GM19328 (cell line): ENCODE measurements around the gene FIGN.

Experiments
- ATAC-seq: cut with Tn5 transposase; IDR thresholded peaks from one replicate; pipeline ENCODE4 v1.9.1; 2021; ENCODE audit warnings: mild to moderate bottlenecking, moderate library complexity; ENCODE audit not compliant: unreplicated experiment

FIGN gene

GRCh38 chr2:163735685-163736432, at the start of gene FIGN:
Gene FIGN, minus strand, starts transcription at chr2:163736008. Its CDS starts 1,081 bp downstream, at chr2:163734927.
- no peak for ATAC-seq

DNA sequence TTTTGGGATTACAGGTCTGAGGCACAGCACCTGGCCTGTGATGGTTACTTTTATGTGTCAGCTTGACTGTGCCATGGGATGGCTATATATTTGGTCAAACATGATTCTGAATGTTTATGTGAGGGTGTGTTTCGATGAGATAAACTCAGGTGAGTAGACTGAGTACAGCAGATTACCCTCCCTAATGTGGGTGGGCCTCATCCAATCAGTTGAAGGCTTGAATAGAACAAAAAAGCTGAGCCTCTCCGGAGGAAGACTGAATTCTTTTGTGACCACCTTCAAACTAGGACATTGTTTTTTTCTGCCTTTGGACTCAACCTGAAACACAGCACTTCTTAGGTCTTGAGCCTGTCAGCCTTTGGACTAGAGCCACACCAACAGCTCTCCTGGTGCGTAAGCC, 49.4 kb upstream of the FIGN start:
- ATAC-seq: no peak

GRCh38 chr2:163779970-163780597, 44.3 kb upstream of the FIGN start:
- no peak for ATAC-seq

GRCh38 chr2:163778045-163778781, 42.4 kb upstream of the FIGN start:
- no peak for ATAC-seq

GRCh38 chr2:163775304-163775703, 39.5 kb upstream of the FIGN start:
- ATAC-seq: no peak

GRCh38 chr2:163774862-163775261, 39.1 kb upstream of the FIGN start:
- ATAC-seq: no peak

GRCh38 chr2:163773276-163773675, 37.5 kb upstream of the FIGN start:
- no peak for ATAC-seq

DNA sequence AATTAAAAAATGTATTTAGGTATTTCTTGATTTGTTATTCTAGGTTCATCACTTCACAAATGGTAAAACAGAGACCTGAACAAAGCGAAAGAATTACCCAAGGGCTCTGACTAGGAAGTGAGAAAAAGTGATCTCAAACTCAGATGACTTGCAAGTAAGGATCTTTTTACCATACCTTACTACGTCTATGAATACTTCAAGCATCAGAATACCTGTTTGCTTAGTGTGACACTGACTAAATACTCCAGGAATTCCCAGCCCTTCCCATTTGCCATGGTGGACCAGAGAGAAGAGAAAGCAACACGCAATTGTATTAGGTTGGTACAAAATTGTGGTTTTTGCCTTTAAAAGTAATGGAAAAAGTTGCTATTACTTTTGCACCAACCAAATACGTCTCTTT, 35.8 kb upstream of the FIGN start:
- no peak for ATAC-seq

GRCh38 chr2:163768881-163769695, 33.3 kb upstream of the FIGN start:
- ATAC-seq: no peak

DNA sequence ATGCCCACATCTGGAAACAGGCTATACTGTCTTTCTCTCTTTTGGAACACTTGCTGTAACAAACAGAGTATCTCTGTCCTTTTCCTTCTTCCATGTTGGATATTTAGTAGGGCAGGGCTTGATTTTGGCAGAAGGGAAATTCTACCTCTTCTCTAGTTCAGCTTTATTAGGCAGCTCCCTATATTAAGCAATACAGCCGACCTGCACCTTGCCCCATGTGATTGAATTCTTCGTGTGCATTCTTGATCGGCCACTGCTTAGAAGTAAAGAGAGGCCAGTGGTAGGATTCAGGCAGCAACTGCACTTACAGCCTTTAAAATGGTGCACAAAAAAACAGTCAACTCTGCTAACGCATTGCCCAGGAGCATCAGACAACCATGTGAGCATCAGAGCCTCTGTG, 31.3 kb upstream of the FIGN start:
- ATAC-seq: no peak

DNA sequence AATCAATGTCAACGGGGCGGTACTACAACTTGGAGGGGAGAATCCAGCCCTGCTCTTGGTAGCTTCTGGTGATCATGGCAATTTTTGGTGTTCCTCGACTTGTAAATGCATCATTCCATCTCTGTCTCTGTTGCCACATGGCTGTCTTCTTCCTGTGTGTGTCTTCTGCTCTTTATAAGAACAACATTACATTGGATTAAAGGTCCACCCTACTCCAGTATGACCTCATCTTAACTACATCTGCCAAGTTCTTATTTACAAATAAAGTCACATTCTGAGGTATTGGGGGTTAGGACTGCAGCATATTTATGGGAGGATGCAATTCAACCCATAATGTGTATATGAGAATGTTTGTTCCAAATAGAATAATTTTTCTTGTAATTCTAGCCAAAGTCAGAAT, 28.8 kb upstream of the FIGN start:
- ATAC-seq: no peak

DNA sequence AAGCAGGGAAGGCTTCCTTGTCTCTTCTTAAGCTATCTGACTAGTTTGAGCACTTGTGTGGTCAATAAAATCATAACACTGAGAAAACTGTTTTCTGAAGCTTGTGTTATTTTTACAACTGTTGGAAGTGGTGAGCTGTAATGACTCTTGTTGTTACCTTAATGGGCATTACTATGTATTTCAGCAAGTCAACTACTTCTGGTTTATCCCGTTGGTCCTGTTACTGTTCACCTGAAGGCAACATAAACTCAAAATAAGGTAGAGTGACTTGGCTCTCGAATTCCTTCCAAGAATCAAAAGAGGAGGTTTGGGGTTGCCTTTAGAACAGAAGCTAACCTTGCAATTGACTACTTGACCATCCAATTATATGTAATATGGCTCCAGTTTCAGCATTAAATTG, 23.2 kb upstream of the FIGN start:
- ATAC-seq: no peak

DNA sequence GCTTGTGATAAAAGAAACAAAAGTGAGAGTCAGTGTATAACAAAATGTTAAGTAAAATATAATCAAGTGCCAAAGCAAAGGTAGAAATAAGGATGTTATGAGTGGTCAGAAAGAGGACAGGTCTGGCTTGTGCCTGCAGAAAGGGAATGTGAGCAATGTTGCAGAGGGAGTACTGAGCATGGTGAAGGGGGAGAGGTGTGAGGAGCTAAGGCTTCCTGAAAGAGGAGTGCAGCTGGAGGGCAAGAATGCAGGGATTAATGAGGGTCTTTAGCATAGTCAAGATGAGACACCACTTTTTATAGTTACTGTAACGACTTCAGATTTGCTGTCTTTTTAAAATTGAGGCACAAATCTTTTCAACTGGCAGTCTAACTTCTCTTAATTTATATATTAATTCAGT, 22.0 kb upstream of the FIGN start:
- no peak for ATAC-seq

GRCh38 chr2:163756588-163756987, 20.8 kb upstream of the FIGN start:
- no peak for ATAC-seq

DNA sequence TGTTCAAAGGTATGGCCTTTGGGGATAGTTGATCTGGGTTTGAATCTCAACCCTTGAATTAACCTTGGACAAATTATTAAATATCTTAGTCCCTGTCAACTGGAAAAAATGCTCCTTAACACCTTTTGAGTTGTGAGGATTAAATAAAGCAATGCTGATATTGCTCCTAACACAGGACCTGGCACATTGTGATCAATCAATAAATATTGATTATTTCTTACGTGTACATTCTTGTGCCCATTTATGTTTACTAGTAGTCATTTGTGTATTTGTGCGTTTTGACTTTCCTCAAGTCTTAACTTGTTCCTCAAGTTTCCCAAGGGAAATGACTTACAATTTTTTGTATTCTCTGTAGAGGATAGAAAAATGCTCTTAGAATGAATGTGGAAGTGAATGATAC, 19.6 kb upstream of the FIGN start:
- no peak for ATAC-seq

GRCh38 chr2:163753726-163754125, 17.9 kb upstream of the FIGN start:
- ATAC-seq: no peak

DNA sequence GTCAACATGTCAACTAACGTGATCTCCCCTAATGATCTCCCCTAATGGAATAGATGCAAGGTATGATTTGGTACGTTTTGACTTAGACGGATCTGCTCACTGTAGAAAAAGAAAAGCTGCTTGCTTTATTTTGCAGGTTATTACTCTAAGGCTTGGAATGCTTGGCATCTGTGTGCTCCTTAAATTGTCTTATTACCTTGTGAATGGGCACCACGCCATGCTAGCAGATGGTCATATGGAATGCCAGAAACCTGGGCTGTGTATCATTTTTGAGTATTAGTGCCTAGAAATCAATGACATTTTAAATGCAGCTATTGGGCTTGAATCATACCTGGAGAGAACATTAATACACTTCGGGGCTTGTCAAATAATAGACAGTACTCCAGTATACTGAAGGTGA, 16.5 kb upstream of the FIGN start:
- ATAC-seq: no peak

DNA sequence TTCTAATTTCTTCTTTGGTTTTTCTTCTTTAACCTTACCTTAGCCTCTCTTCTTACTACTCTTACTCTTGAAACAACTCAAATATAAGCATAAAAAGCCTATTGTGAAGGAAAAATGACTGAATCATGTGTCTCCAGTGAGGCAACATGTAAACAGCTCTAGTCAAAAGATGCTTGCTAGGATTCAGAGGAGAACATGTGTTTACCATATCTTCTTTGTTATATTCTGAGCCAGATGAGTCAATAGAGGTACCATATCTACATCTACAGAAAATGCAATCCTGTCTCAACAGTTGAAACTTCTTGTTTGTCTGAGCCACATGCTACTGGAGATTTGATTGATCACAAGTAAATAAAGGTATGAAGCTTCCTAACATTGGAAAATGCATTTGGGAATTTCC, 15.9 kb upstream of the FIGN start:
- ATAC-seq: no peak

GRCh38 chr2:163748420-163748819, 12.6 kb upstream of the FIGN start:
- ATAC-seq: no peak

DNA sequence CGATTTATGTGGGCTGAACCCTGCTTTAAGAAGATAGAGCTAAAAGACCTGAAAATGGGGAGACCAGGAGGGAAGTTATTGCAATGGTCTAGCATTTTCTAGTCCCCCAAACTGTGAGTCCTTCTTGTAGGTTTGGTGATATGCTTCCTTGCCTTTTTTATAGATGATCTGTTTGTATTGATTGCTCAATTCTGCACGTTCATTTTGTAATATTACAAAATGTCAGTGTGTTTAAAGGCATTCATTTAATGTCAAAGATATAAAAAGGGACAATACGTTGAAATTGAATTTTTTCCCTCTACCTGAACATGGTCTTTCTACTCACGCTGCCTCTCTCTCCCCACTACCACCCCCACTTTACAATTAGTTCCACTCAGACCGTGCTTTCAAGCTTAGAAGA, 5.6 kb upstream of the FIGN start:
- ATAC-seq: no peak

- ATAC-seq: no peak
These were observed 1.8 kb upstream of the FIGN start for GRCh38 chr2:163737563-163737962.

- ATAC-seq: no peak
These were observed 1.3 kb upstream of the FIGN start for GRCh38 chr2:163737190-163737439.
